Activated T-helper 1 cell treated with anti-CD3 and anti-CD28 coated beads, Interleukin-2, amount 50 U/mL, for 16 hours (primary cell): Measurements from ENCODE around the gene IMMT.

Source experiments
- DNase-seq, 2 donors: peaks; one replicate each; pipeline ENCODE4 v3.0.0-alpha.2; 2020; ENCODE audit warnings: low read depth in 1 of 2, low spot score in 1 of 2

IMMT gene

GRCh38 chr2:86143926-86144685 lies 51.2 kb downstream of the IMMT start:
- no peak for DNase-seq

- no peak for DNase-seq
Observed at GRCh38 chr2:86143307-86143706, 52.0 kb downstream of the IMMT start.

- DNase-seq, result no peak
Observed at GRCh38 chr2:86142436-86143257, 52.6 kb downstream of the IMMT start.

GRCh38 chr2:86140969-86141392 lies 54.3 kb downstream of the IMMT start:
- no peak for DNase-seq

GRCh38 chr2:86139981-86140380 lies 55.3 kb downstream of the IMMT start:
- DNase-seq, result no peak

GRCh38 chr2:86138736-86139625 lies 56.3 kb downstream of the IMMT start:
- no peak for DNase-seq

- DNase-seq, result no peak
Observed at GRCh38 chr2:86136141-86136540, 59.1 kb downstream of the IMMT start.

GRCh38 chr2:86135653-86136052 lies 59.6 kb downstream of the IMMT start:
- no peak for DNase-seq

- no peak for DNase-seq
Observed at GRCh38 chr2:86134709-86135108, 60.6 kb downstream of the IMMT start.

GRCh38 chr2:86124683-86125082 lies 70.6 kb downstream of the IMMT start:
- no peak for DNase-seq

- no peak for DNase-seq
Observed at GRCh38 chr2:86123328-86123925, 71.8 kb downstream of the IMMT start.

- DNase-seq, result no peak
Observed at GRCh38 chr2:86118130-86118529, 77.1 kb downstream of the IMMT start.

- DNase-seq, result no peak
Observed at GRCh38 chr2:86107031-86107430, 88.2 kb downstream of the IMMT start.

- peak; percentile 85 to 86 for DNase-seq
Observed at GRCh38 chr2:86105969-86106945, 89.0 kb downstream of the IMMT start, which contains the start of gene PTCD3. TSS of gene PTCD3 (plus strand) at chr2:86106235. CDS start at chr2:86106248, 13 bp downstream.

GRCh38 chr2:86105252-86105968 lies 89.9 kb downstream of the IMMT start, which contains the start of gene POLR1A:
TSS of gene POLR1A (minus strand) at chr2:86105886. CDS start at chr2:86105776, 110 bp downstream.
- DNase-seq, result peak; percentile 61 to 74

- DNase-seq, result no peak
Observed at GRCh38 chr2:86102157-86102556, 93.1 kb downstream of the IMMT start.

GRCh38 chr2:86097913-86098312 lies 97.3 kb downstream of the IMMT start:
- DNase-seq, result no peak

- DNase-seq, result no peak
Observed at GRCh38 chr2:86097114-86097896, 98.0 kb downstream of the IMMT start.
